ENCODE results near the gene KCNIP1.

DNA sequence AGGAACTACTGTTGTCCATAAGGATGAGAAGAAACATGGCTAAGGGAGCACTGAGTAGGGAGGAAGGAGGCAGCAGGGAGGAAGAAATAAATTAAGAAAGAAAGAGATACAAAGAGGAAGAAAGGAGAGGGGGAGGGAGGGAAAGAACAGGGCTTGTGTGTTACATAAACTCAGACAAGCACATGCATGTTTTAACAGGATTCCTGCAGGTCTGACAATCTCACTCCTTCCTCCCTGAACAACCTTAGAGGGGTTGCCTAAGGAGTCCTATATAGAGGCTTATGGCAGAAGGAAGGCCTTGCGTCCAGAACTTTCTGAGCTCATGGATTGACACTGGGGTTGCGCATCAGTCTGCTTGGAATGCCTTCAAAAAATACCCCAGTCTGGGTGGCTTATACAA lies 4.2 kb upstream of the KCNIP1 start:
- no peak for TF ChIP-seq TAF1 (IDR thresholded peaks at IDR 0.05; ENCODE audit: borderline replicate concordance, low read depth, low read length)
- TF ChIP-seq, protein P1, sequence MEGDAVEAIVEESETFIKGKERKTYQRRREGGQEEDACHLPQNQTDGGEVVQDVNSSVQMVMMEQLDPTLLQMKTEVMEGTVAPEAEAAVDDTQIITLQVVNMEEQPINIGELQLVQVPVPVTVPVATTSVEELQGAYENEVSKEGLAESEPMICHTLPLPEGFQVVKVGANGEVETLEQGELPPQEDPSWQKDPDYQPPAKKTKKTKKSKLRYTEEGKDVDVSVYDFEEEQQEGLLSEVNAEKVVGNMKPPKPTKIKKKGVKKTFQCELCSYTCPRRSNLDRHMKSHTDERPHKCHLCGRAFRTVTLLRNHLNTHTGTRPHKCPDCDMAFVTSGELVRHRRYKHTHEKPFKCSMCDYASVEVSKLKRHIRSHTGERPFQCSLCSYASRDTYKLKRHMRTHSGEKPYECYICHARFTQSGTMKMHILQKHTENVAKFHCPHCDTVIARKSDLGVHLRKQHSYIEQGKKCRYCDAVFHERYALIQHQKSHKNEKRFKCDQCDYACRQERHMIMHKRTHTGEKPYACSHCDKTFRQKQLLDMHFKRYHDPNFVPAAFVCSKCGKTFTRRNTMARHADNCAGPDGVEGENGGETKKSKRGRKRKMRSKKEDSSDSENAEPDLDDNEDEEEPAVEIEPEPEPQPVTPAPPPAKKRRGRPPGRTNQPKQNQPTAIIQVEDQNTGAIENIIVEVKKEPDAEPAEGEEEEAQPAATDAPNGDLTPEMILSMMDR (IDR thresholded peaks at IDR 0.05): no peak
- TF ChIP-seq TEAD4 (IDR thresholded peaks at IDR 0.05; ENCODE audit: borderline replicate concordance, insufficient read depth): no peak
- TF ChIP-seq EZH2phosphoT487 (IDR thresholded peaks at IDR 0.05; ENCODE audit: borderline replicate concordance, low read depth): no peak
- no peak for TF ChIP-seq GABPA (IDR thresholded peaks at IDR 0.05; ENCODE audit: low read depth)
- TF ChIP-seq, protein P2, sequence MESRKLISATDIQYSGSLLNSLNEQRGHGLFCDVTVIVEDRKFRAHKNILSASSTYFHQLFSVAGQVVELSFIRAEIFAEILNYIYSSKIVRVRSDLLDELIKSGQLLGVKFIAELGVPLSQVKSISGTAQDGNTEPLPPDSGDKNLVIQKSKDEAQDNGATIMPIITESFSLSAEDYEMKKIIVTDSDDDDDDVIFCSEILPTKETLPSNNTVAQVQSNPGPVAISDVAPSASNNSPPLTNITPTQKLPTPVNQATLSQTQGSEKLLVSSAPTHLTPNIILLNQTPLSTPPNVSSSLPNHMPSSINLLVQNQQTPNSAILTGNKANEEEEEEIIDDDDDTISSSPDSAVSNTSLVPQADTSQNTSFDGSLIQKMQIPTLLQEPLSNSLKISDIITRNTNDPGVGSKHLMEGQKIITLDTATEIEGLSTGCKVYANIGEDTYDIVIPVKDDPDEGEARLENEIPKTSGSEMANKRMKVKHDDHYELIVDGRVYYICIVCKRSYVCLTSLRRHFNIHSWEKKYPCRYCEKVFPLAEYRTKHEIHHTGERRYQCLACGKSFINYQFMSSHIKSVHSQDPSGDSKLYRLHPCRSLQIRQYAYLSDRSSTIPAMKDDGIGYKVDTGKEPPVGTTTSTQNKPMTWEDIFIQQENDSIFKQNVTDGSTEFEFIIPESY (IDR thresholded peaks at IDR 0.05; ENCODE audit: borderline replicate concordance, low read depth): no peak
- no peak for TF ChIP-seq RXRA (IDR thresholded peaks at IDR 0.05; ENCODE audit: borderline replicate concordance, low read depth)

Data from SK-N-SH (cell line).